Astrocyte of the cerebellum (primary cell): ENCODE measurements around the gene OTOA.
"Not testable (repeated sequence)": the region's sequence is repeated elsewhere in the genome, so short reads cannot be mapped to it uniquely, and the experiment has no call there.

Source experiments
- DNase-seq: peaks from one replicate; pipeline ENCODE4 v3.0.0-alpha.2; 2011; ENCODE audit warnings: low read depth
- H3K4me3 ChIP-seq: 2 replicates; pipeline ENCODE4 v1.5.1; 2011; ENCODE audit warnings: mild to moderate bottlenecking, low read depth, low read length, moderate library complexity
- in situ Hi-C: cut with HindIII; loops from 2 replicates; pipeline ENCODE4 v1.10.0; 2017; ENCODE audit warnings: low sequenced_read_pairs
- TF ChIP-seq, protein P1 (sequence below): IDR thresholded peaks from 2 replicates; pipeline ENCODE4 v1.5.1; 2012; ENCODE audit warnings: low read length, low read depth, moderate library complexity, mild to moderate bottlenecking; ENCODE audit errors: missing control alignments

The OTOA gene

DNA sequence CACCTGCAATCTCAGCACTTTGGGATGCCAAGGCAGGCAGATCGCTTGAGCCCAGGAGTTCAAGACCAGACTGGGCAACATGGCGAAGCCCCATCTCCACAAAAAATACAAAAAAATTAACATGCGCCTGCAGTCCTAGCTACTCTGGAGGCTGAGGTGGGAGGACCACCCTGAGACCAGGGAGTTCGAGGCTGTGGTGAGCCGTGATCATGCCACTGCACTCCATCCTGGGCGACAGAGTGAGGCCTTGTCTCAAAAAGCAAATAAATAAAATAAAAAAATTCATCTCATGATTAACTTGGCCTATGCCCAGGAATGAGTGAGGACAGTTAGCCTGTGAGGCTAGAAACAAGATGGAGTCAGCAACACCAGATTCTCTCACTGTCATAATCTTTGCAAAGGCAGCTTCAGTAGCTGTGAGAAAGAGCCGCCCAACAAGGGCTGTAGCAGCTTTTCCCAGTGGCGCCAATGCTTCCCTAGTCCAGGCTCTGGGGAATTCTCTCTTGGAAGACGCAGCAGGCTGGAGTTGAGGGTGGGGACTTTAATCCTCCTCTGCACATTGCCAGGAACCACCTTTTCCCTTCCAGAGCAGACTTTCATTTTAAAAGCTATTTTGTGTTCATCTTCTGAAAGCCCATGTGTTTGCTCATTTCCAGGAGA lies 108.9 kb downstream of the OTOA start:
- DNase-seq, H3K4me3 ChIP-seq, in situ Hi-C loops: not testable (repeated sequence)

DNA sequence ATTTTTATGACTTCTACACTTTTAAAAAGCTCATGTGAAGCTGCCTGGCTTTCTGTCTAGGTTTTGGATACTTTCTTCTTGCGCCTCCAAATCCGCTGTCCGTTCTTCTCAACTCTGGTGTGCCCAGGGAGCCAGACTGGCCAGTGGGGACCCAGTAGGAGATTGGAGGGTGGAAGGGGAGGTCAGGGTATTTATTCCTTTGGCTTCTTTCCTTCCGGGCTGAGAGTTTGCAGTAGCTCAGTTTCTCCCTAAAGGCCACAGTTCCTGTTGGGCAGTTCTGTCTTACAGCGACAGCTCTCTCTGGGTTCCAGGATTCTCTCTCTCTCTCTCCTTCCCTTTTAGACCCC lies 109.4 kb downstream of the OTOA start:
- H3K4me3 ChIP-seq, in situ Hi-C loops, DNase-seq: not testable (repeated sequence)

DNA sequence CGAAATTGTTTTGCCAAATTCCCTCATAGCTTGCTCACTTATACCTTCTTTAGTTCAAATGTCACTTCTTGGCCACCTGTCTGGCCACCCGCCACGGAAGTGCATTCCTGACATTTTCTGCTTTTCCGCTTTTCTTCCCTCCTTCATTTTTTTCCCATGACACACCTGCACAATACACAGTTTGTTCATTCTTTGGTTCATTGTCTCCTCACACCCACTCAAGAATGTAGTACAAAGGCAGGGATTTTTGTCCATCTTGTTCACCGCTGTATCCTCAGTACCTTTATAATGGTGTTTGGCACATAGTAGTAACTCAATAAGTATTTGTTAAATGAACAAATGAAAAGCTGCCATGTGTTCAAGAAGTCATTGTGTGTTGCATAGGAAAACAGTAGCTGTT lies 116.8 kb downstream of the OTOA start:
- in situ Hi-C loops, DNase-seq, H3K4me3 ChIP-seq: not testable (repeated sequence)

DNA sequence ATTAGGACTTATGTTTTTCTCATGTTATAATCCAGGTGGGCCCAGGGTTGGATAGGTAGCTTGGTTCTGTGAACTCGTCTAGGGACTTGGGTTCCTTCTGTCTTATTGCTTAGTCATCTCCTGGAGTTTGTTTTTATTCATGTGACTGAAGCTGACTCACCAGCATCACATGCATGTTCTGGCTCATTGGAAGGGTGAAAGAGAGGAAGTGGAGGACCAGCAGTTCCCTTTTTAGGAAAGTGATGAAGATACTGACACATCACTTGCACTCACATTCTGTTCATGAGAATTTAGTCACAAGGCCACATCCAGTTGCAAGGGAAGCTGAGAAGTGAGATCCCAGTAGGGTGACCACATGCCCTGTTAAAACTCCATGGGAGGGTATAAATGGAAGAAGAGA lies 126.7 kb downstream of the OTOA start:
- H3K4me3 ChIP-seq, DNase-seq, in situ Hi-C loops: not testable (repeated sequence)

DNA sequence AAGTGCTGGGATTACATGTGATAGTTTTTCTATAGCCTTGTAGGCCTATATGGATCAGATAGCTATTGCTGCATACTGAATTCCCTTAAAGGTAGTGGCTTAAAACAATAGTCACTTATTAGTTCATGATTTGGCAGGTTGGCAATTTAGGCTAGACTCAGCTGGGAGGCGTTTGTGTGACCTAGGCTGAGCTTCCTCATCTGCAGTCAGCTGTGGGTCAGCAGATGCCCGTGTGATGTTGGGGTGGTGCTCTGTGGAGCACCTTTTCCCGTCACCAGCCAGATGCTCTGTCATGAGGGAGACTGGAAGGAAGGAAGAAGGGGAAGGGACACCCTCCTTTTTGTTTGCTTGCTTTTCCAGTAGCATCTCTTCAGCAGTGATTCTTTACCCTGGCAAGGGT lies 129.5 kb downstream of the OTOA start:
- in situ Hi-C loops, H3K4me3 ChIP-seq, DNase-seq: not testable (repeated sequence)

DNA sequence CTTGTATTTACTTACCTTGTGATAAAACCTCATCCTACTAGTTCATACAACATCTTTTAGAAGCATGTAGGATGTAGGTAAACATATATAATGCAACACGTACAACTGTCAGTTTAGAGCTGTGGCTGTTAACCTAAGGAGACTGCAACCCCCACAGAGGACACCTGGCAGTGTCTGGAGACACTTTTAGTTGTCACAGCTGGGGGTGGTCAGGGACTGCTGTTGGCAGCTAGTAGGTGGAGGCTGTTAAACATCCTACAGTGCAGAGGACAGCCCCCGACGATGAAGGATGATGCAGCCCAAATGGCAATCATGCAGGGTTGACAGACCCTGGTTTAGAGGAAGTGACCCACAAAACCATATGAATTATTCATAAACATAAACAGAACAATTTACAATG lies 134.8 kb downstream of the OTOA start:
- H3K4me3 ChIP-seq, DNase-seq, in situ Hi-C loops: not testable (repeated sequence)

DNA sequence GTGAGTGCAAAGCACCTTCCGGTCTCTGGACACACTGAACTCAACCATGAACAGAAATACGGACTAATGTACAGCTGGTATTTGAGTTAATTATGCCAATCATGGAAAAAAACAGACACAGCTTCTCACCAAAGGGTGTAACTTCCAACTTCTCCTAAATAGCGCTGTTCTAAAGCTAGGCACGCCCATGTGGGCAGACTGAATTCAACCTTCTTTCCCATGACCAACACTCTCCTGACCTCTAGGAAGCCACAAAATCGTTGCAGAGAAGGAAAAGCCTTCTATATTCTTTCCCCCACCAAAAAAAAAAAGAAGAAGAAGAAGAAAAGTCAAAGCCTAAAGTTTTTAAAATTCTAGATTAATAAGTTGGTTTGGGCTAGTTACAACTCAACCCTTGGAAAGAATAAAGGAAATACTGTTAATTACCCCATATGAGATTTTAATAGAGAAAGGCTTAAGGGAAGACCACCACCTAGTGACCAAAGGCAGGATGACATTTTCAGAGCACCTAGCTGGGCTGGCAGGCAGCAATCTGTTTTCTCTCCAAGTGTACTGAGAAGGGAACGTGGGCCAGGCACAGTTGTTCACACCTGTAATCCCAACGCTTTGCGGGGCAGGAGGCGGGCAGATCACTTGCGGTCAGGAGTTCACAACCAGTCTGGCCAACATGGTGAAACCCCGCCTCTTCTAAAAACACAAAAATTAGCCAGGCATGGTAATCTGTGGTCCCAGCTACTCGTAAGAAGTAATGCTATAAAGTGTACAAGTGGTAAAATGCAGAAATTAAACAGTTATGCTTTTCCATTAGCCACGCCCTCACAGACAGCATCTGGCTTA lies 138.0 kb downstream of the OTOA start:
- H3K4me3 ChIP-seq, in situ Hi-C loops: not testable (repeated sequence)
- peak; percentile 34 for DNase-seq
- TF ChIP-seq, protein P1, sequence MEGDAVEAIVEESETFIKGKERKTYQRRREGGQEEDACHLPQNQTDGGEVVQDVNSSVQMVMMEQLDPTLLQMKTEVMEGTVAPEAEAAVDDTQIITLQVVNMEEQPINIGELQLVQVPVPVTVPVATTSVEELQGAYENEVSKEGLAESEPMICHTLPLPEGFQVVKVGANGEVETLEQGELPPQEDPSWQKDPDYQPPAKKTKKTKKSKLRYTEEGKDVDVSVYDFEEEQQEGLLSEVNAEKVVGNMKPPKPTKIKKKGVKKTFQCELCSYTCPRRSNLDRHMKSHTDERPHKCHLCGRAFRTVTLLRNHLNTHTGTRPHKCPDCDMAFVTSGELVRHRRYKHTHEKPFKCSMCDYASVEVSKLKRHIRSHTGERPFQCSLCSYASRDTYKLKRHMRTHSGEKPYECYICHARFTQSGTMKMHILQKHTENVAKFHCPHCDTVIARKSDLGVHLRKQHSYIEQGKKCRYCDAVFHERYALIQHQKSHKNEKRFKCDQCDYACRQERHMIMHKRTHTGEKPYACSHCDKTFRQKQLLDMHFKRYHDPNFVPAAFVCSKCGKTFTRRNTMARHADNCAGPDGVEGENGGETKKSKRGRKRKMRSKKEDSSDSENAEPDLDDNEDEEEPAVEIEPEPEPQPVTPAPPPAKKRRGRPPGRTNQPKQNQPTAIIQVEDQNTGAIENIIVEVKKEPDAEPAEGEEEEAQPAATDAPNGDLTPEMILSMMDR, result peak; percentile 47

DNA sequence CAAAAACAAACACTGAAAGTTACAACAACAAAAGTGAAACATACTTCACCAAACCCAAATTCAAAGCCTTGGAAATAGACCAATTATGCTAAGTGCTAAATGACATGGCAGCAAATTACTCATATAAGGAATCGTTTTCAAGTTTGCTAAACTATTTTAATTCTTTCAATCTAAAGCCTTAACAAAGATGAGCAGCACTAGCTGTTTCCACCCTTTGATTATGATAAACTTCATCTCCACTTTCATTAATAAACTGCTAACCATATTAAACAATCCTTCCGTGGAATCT lies 138.6 kb downstream of the OTOA start:
- DNase-seq, H3K4me3 ChIP-seq, in situ Hi-C loops: not testable (repeated sequence)
